GM18498 (cell line): Measurements from ENCODE around the gene NT5C1B.
"Not testable (repeated sequence)": the region's sequence is repeated elsewhere in the genome, so short reads cannot be mapped to it uniquely, and the experiment has no call there.

Source experiments
- ATAC-seq: cut with Tn5 transposase; IDR thresholded peaks from one replicate; pipeline ENCODE4 v1.9.1; 2021; ENCODE audit warnings: mild to moderate bottlenecking, moderate library complexity; ENCODE audit not compliant: unreplicated experiment

Gene NT5C1B

DNA sequence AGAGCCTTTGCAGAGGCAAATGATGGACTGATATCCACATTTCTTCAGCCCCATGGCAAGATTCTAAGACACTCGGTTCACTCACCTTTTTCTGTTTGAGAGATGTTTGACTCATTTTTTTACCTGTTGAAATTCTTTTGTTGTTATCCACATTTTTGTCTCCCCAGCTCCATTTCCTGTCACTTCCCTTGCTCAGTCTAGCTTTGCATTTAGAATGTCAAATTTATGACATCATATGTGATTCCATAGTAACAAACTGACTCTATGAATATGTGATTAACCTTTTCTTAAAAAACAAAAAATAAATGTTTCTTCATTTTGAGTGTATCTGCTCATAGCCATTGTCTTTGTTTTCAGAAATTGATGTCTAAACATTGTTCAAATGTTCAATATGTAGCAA, at the start of gene NT5C1B:
TSS of gene NT5C1B (minus strand) at position 216 of the 400 bp plus-strand sequence. CDS start at position 115, 101 bp downstream.
- no peak for ATAC-seq

GRCh38 chr2:18637196-18637595, 47.8 kb upstream of the NT5C1B start:
- no peak for ATAC-seq

- not testable (repeated sequence) for ATAC-seq
Observed at GRCh38 chr2:18632699-18633098, 43.3 kb upstream of the NT5C1B start.

DNA sequence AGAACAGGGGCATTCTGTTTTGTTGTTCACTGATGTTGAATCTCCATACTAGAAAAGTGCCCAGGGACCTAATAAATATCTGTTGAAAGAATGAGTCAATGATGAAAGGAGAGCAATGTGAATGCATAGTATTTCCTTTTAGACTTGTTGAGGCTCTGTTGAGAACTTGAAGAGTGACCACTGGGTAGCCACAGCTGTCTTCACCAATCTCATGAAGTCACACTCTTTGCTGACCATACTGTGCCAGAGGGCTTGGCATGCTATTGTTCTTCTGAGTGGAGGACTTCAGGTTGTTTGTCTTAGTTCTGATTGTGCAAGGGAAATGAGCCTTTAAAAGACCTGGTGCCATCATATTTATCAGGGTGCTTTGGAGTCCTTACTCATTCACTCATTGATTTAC, 41.6 kb upstream of the NT5C1B start:
- ATAC-seq: no peak

DNA sequence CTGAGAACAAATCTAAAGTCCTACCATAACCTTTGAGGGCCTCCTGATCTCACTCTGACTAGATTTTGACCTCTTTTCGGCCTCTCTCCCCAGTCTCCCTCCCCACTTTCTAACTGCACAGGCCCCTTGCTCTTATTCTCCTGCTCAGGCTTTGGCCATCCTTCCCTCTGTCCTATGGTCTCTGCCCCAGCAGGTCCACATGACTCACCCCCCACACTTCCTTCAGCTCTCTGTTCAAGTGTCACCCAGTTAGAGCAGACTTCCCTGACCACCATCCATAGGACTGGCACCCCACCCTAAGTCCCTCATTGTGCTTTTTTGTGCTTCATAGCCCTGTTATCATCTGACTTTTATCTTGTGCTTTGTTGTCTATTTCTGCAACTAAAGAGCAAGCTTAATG, 41.2 kb upstream of the NT5C1B start:
- ATAC-seq: no peak

GRCh38 chr2:18630101-18630500, 40.7 kb upstream of the NT5C1B start:
- no peak for ATAC-seq

DNA sequence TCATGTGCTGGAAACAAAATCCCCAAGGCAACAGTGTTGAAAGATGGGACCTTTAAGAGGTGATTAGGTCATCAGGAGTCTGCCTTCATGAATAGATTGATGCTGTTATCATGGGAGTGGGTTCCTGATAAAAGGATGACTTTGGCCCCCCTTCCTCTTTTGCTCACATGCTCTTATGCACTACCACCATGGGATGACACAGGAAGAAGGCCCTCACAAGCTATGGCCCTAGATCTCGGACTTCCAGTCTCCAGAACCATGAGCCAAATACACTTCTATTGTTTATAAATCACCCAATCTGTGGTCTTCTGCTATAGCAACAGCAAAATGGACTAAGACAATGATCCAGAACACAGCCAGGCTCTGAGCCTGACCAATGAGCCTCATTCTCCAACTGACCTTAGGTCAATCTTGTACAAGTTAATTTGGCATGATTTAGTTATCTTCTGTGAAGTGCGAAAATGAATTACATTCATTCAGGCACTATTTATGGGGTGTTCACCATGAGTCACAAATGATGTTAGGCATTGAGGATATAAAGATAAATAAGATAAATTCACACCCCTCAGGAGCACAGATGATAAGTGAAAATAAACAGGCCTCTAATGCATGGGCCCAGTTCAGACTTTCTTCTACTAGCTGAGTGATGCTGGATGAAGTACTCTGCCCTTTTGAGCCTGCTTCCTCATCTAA, 37.7 kb upstream of the NT5C1B start:
- ATAC-seq: no peak

DNA sequence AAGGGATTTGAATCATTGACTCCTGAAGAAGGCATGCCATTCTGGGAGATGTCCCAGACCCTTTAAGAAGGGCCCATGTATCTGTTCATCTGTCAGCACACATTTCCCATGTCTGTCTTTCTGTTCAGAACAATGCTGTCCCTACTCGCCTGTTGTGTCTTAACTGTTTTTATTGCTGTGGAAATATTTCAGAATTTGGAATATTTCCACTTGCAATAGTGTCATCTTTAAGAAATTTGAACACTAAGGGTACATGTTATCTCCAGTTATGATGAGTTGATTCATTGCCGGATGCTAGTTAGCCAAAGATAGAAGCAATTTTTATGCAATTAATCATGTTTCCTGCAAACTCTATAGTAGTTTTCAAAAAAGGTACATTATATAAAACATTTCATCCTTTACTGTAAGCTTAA, 36.9 kb upstream of the NT5C1B start:
- no peak for ATAC-seq

- no peak for ATAC-seq
Observed at GRCh38 chr2:18625563-18625962, 36.2 kb upstream of the NT5C1B start.

- no peak for ATAC-seq
Observed at GRCh38 chr2:18623782-18624181, 34.4 kb upstream of the NT5C1B start.

DNA sequence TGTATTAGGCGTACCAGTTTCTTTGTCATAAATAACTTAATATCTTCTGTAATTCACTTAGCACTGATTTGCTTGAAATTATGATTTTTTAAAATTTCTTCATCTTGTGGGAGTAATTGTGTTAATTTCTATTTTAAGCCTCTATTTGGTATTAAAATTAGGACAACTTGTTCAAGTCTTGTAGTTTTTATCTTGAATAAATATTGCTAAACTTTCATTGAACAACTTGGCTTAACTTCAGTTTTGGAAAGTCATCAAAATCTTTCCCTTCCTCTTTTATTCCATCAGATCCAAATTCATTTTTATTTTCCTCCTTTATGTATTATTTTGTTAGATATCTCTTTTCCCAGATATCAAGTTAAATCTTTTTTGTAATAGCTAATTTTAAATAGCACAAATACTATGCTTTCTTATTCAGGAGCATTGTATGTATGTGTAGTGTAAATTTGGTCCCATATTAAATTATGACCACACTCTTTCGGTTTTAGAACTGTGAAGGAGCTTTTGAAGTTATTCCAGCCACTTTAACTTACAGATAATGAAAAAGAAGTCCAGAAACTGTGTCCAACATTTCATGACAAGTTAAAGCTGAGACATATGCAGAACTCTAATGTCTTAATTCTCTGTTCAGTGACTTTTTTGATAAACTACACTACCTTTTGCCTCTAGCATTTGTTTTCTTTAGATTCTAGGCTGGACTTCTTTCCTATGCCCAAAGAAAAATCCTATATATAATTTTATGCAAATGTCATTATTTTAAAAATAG, 31.7 kb upstream of the NT5C1B start:
- no peak for ATAC-seq

GRCh38 chr2:18619091-18619490, 29.7 kb upstream of the NT5C1B start:
- no peak for ATAC-seq

DNA sequence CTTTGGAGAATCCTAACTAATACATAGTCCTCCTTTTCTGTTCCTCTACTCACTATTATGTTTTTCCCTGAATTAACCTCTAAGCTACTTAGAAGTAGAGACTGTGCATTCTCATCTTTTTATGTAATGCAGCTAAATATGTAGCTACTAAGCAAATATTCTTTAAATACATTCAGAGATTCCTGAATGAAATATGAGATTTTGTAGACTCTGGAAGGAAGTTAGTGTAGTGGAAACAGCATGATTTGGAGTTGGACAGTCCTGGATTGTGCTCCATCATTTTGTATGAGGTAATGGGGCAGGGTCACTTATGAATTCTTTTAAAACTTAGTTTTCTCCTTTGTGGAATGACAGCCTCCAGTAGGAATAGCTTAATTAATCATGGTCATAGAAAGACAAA, 24.7 kb upstream of the NT5C1B start:
- no peak for ATAC-seq

DNA sequence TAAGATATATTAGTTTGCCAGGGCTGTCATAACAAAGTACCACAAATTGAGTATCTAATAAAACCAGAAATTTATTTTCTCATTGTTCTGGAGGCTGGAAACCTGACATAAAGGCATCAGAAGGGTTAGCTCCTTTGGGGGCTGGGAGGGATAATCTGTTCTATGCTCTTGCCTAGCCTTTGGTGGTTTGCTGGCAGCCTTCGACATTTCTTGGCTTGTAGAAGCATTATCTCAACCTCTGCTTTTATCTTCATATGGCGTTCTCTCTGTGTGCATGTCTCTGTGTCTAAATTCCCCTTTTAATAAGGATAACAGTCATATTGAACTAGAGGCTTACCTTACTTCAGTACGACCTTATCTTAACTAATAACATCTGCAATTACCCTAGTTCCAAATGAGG, 22.8 kb upstream of the NT5C1B start:
- no peak for ATAC-seq

DNA sequence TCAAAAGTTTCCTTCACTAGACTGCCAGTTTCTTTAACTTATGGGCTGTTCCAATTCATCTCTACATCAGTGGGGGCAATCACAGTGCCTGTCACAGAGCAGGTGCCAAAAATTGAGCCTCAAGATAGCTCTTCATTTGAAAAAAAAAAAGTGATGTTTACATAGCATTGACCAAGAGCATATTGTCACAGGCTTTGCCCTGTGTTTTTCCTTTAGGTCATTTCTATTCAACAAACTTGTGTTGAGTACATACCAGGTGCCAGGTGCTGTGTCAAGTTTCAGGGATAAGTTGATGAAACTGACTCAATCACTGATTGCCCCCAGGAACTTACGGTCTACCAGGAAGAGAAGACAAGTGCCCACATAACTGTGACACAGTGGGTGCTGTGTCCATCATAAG, 22.2 kb upstream of the NT5C1B start:
- ATAC-seq: no peak

GRCh38 chr2:18611184-18611583, 21.8 kb upstream of the NT5C1B start:
- no peak for ATAC-seq

GRCh38 chr2:18610651-18611050, 21.3 kb upstream of the NT5C1B start:
- no peak for ATAC-seq

DNA sequence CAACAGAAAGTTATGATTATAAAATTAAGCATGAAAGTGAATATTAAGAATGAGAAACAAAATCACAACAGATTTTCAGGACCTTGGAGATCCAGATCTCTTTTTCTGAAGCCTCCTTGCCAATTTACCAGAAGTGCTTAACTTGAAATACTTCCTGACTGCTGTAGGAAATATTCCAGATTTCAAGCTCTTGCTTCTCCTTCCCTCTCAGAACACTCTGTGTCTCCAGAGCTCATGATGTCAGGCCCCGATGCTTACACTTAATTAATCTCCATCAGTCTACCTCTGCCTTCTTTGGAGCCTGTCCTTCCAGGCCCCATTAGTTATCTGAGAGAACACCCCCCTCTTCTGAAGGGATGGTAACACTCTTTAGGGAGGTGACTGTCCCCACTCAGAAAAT, 20.7 kb upstream of the NT5C1B start:
- no peak for ATAC-seq

GRCh38 chr2:18605115-18605514, 15.7 kb upstream of the NT5C1B start:
- ATAC-seq: no peak

GRCh38 chr2:18604531-18604885, 15.1 kb upstream of the NT5C1B start:
- ATAC-seq: no peak

DNA sequence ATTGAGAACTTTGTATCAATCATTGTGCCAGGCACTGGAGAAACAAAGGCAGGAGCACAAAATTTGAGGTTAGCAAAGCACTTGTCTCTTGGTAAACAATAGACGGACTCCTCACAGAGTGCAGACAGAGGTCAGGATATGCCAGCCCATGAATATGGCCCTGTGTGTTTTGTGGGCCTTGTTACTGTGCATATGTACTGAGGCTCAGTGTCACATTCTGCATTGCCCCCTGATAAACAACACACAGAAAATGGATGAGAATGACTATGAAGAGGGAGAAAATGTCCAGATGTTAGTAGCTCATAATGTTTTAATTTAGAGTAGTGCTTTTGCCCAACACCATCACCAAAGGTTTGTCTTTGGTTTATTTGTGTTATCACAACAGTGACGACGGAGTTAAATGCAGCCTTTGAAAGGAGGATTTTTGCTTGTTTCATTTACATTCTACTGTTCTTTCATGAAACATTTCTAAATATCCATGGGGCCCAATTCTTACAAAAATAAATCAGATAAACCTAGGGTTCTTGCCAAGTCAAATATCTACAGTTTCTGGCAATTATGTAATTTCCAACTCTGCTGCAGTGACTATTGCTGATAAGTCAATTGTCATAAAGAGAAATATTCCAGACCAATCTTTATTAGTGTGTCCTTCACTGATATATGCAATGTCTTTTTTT, 14.6 kb upstream of the NT5C1B start:
- ATAC-seq: no peak

- no peak for ATAC-seq
Observed at GRCh38 chr2:18602298-18602697, 12.9 kb upstream of the NT5C1B start.
